ENCODE measurements around the gene EPHA2.

DNA sequence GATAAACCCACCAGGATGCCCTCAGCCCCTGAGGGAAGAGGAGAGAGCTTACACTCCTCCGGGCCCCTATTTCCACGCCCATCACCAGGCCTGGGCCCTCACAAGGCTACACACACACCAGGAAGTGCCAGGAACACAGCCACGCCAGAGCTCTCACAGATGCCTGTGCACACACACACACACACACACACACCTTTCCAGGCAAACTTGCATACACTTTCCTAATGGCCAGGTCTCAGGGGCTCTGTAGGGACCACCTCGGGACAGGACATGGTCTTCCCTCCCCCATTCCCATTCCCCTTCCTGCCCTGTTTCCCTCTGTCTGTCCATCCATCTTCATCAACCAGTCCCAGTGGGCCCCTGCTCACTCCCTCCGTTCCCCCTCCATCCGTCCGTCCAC, 9.7 kb upstream of the EPHA2 start:
- TF ChIP-seq, protein P1, sequence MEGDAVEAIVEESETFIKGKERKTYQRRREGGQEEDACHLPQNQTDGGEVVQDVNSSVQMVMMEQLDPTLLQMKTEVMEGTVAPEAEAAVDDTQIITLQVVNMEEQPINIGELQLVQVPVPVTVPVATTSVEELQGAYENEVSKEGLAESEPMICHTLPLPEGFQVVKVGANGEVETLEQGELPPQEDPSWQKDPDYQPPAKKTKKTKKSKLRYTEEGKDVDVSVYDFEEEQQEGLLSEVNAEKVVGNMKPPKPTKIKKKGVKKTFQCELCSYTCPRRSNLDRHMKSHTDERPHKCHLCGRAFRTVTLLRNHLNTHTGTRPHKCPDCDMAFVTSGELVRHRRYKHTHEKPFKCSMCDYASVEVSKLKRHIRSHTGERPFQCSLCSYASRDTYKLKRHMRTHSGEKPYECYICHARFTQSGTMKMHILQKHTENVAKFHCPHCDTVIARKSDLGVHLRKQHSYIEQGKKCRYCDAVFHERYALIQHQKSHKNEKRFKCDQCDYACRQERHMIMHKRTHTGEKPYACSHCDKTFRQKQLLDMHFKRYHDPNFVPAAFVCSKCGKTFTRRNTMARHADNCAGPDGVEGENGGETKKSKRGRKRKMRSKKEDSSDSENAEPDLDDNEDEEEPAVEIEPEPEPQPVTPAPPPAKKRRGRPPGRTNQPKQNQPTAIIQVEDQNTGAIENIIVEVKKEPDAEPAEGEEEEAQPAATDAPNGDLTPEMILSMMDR (IDR thresholded peaks at IDR 0.05): no peak
- TF ChIP-seq POLR2A (IDR thresholded peaks at IDR 0.05): no peak

All from body of pancreas (tissue), 4 donors.